ENCODE data around the gene JUND. TPM values are rescaled to one million over a fixed set of nuclear protein-coding genes. Genes with fewer than 3 reads are reported as not detected.

Gene JUND
- total RNA-seq, 6 experiments from 2014 or later, result 70.3 to 99.9 (median 91.7) TPM

DNA sequence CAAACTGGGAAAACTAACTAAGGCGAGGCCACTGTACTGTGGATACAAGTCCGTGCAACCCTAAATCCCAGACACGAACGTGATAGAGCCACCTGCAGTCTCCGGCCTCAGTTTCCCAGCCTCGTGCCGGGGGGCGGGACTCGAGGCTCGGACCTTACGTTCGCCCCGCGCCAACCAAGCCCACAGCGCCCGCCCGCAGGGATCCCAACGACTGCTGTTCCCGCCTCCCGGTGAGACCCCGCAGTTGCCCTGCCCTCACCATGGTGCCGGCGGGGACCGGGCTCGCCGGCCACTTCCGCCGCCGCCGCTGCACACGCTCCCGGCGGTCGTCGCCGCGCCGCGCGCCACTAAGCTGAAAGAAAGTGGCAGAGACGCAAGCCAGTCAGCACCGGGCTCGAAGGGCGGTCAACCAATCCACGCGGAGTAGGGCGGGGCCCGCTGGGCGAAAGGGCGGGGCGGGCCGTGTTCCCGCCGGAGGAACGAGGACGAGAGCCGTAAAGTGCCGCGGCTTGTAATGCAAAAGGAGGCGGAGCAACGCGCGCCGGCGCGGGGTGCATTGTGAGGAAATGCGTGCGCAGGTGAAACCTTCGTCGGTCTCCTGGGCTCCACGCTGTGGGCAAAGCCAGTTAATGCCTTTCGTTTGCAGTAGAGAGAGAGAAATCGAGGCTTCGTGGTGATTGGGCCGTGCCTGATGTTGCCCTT is 41.5 kb upstream of the JUND start, which contains the start of gene LSM4:
LSM4 (minus strand) TSS at position 318 of the 702 bp plus-strand sequence; CDS start at position 262, 56 bp downstream.
- Mint-ChIP-seq H3K9me3 (no peaks in the 10 kb centered on the region), H3K36me3 (ENCODE audit: low read depth) (no peaks in the 10 kb centered on the region), H3K27ac (peak within 1 kb of the TSS; percentile 98), H3K4me3 (peak within 1 kb of the TSS; percentile 94), H3K4me1 (ENCODE audit: low read depth) (peaks cover 35% of the 10 kb centered on the region), H3K27me3 (ENCODE audit: insufficient read depth) (peaks cover 5% of the 10 kb centered on the region)
- DNase-seq, result peak; percentile 96
- no peak for TF ChIP-seq CTCF (IDR thresholded peaks at IDR 0.05)

DNA sequence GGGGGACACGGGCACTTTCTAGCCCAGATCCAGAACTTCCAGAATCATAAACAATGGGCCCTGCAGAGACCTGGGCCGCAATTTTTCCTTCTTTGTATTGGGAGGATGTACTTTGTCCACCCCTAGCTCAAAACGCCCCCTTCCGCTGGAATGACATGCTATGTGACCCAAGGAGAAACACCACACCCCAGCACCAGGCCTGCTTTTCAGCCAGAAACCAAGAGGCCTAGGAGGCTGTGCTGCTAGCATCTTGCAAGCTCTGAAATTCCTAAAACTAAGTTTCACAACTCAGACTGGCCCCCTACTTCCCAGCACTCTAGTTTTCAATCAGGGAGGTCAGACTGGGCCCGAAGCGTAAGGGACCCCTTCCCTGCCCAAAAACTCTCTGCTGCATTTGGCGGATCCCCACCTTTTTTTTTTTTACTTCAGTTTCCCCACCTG is 40.9 kb upstream of the JUND start:
- Mint-ChIP-seq H3K27me3 (ENCODE audit: insufficient read depth) (peaks cover 5% of the 10 kb centered on the region), H3K4me1 (ENCODE audit: low read depth) (peaks cover 35% of the 10 kb centered on the region), H3K36me3 (ENCODE audit: low read depth) (no peaks in the 10 kb centered on the region), H3K9me3 (no peaks in the 10 kb centered on the region), H3K4me3 (peak overlapping the region; percentile 94), H3K27ac (peak overlapping the region; percentile 98)
- TF ChIP-seq CTCF (IDR thresholded peaks at IDR 0.05), result peak; percentile 68
- peak; percentile 52 for DNase-seq

GRCh38 chr19:18321734-18322102 is 40.3 kb upstream of the JUND start:
- Mint-ChIP-seq H3K36me3 (ENCODE audit: low read depth) (no peaks in the 10 kb centered on the region), H3K9me3 (no peaks in the 10 kb centered on the region), H3K27ac (peak overlapping the region; percentile 98), H3K4me3 (peak overlapping the region; percentile 94), H3K27me3 (ENCODE audit: insufficient read depth) (peaks cover 5% of the 10 kb centered on the region), H3K4me1 (ENCODE audit: low read depth) (peaks cover 35% of the 10 kb centered on the region)
- no peak for TF ChIP-seq CTCF (IDR thresholded peaks at IDR 0.05)
- DNase-seq, result no peak

DNA sequence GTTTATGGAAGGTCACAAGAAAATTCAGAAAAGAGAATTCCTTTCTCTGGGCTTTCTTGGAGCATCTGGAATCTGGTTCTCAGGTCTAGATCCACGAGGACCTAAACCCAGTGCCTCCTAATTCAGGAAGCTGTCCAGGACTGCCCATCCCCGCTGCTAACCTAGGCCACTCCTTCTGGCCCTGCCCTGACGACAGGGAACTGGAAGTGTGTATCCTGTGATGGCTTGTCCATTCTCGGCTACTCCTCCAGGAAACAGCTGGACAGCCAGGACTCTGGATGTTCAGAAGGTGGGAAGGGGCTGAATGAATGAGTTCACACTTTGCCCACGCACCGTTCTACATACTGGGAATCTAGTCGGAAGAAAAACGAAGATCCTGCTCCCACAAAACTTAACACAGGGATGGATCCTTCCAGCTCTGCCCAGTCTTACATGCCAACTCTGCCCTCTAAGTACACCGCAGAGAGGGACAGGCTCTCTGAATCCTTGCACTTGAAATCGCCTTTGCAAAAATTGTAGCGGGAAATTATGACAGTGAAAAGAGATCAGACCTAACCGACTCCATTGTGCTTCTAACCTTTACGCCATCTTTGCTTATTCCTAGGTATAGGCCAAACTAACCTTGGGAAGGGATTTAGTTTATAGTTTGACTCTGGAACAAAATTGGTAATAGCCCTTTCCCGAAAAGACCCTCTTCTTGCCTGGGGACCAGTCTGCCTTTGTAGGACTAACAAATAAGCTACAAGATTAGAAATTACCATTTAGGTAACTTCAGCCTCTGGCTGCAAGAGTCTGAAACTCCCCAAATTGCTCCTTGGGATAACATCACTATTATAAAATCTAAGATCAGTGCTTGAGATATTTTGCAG is 39.7 kb upstream of the JUND start:
- peak overlapping the region; percentile 98 for H3K27ac Mint-ChIP-seq
- DNase-seq, result no peak
- H3K36me3 Mint-ChIP-seq (ENCODE audit: low read depth), result no peaks in the 10 kb centered on the region
- peaks cover 5% of the 10 kb centered on the region for H3K27me3 Mint-ChIP-seq (ENCODE audit: insufficient read depth)
- no peak for TF ChIP-seq CTCF (IDR thresholded peaks at IDR 0.05)
- no peaks in the 10 kb centered on the region for H3K9me3 Mint-ChIP-seq
- peak overlapping the region; percentile 94 for H3K4me3 Mint-ChIP-seq
- peaks cover 35% of the 10 kb centered on the region for H3K4me1 Mint-ChIP-seq (ENCODE audit: low read depth)

DNA sequence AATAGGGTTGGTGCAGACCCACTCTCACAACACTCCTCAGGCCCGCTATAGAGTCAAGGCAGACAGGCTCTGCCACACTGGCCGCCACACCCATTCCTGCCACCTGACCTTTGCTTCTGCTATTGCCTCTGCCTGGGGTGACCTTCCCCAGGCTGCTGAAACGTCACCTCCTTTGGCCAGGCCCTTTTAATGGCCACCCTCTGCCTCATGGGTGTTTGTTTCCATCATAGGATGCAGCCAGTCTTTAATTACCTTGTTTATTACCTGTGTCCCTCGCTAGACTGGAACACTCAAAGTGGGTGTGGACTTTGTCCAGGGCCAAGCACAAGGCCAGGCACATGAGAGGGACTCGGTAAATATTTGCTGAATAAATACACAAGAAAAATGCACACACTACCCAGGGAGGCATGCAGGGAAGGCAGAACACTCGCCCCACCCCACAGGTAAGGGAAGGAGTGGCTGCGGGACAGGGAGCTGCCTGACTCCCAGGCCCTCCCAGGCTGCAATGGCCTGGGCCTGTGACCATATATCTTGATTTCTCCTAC is 38.2 kb upstream of the JUND start:
- TF ChIP-seq CTCF (IDR thresholded peaks at IDR 0.05), result no peak
- Mint-ChIP-seq H3K4me3 (no peak overlapping the region), H3K4me1 (ENCODE audit: low read depth) (peaks cover 35% of the 10 kb centered on the region), H3K27me3 (ENCODE audit: insufficient read depth) (peaks cover 5% of the 10 kb centered on the region), H3K27ac (peak overlapping the region; percentile 53), H3K9me3 (no peaks in the 10 kb centered on the region), H3K36me3 (ENCODE audit: low read depth) (no peaks in the 10 kb centered on the region)
- DNase-seq, result no peak
